Measurements from ENCODE around the gene CUL3. TPM values are rescaled to one million over a fixed set of nuclear protein-coding genes. Genes with fewer than 3 reads are reported as not detected.

The CUL3 gene
- total and polyA plus RNA-seq, 10 of the 15 experiments (the other 5 are each of a cell fraction or from before 2014, with no cell fraction given): 22.0 to 95.4 (median 53.4) TPM

GRCh38 chr2:224532931-224533330, 52.2 kb downstream of the CUL3 start:
- H4K20me1 ChIP-seq (ENCODE audit: control insufficient read depth, insufficient read depth): no peaks in the 10 kb centered on the region
- ChIA-PET POLR2A (interaction anchor here (1.0 to 3.3 kb wide), 4 partner anchors 10 to 52 kb away, joined by 3 to 11 read pairs (median 6); partner anchors contain the start of gene CUL3), CTCF (interaction anchor here (1.0 to 1.5 kb wide), 2 partner anchors 9 to 12 kb away, joined by 4 read pairs; no protein-coding TSS in a partner anchor), SMC1A (ENCODE audit: uncharacterized antibody, unreplicated experiment) (interaction anchor here (1.1 to 2.9 kb wide), 10 partner anchors 9 to 43 kb away, joined by 4 to 13 read pairs (median 6); no protein-coding TSS in a partner anchor), RAD21 (ENCODE audit: unreplicated experiment) (interaction anchor here (0.9 to 1.6 kb wide), 5 partner anchors 9 to 47 kb away, joined by 3 to 4 read pairs (median 4); no protein-coding TSS in a partner anchor)
- peaks cover 36% of the 10 kb centered on the region for H3K79me2 ChIP-seq (ENCODE audit: control insufficient read depth, insufficient read depth, low read length)
- in situ Hi-C loops (cut with MboI): no loop called here
- no peak for TF ChIP-seq ZNF207 (IDR thresholded peaks at IDR 0.05; ENCODE audit: borderline replicate concordance)
- no peak for TF ChIP-seq POU2F2 (IDR thresholded peaks at IDR 0.05; ENCODE audit: borderline replicate concordance, low read depth, low read length)
- no peak for TF ChIP-seq CBX5 (IDR thresholded peaks at IDR 0.05; ENCODE audit: low read depth)
- TF ChIP-seq ZSCAN29 (IDR thresholded peaks at IDR 0.05): no peak
- peaks cover 6% of the 10 kb centered on the region for H3K4me1 ChIP-seq (ENCODE audit: control insufficient read depth, insufficient read depth, low read length)
- no peak overlapping the region for H3K9ac ChIP-seq (ENCODE audit: control insufficient read depth, insufficient read depth, low read length)
- no peak overlapping the region for H3K4me2 ChIP-seq (ENCODE audit: control insufficient read depth, insufficient read depth)
- no TSS peak for BruUV-seq (replicated peaks)
- no peak overlapping the region for H3K27ac ChIP-seq (ENCODE audit: control insufficient read depth, insufficient read depth)
- H3K9me3 ChIP-seq (replicated peaks; ENCODE audit: control insufficient read depth, insufficient read depth, low read length): no peaks in the 10 kb centered on the region
- no peak overlapping the region for H2AFZ ChIP-seq (ENCODE audit: control insufficient read depth, low read depth, low read length)
- no peaks in the 10 kb centered on the region for H3K27me3 ChIP-seq (replicated peaks in 1 of 2; ENCODE audit: control insufficient read depth in 2 of 2, insufficient read depth in 2 of 2, low read length in 1 of 2)
- ATAC-seq (peak; percentile 77), FAIRE-seq (no peak), DNase-seq (ENCODE audit: low read depth, low spot score) (no peak)
- no peak overlapping the region for H3K4me3 ChIP-seq
- intact Hi-C loops (cut with micrococcal nuclease; ENCODE audit: unreplicated experiment): no loop called here
- peaks cover 0 to 11% of the 10 kb centered on the region in 2 experiments; a peak in 3 of 4 replicates for H3K36me3 ChIP-seq (ENCODE audit: control insufficient read depth in 2 of 2, insufficient read depth in 2 of 2, low read length in 1 of 2)
- WGBS (ENCODE audit: insufficient coverage, insufficient replicate concordance, low lambda C conversion rate, missing lambda C conversion rate): 32% methylated on average over 3 of the region's 3 CpGs

GRCh38 chr2:224532441-224532840, 52.7 kb downstream of the CUL3 start:
- ATAC-seq (no peak), FAIRE-seq (no peak), DNase-seq (ENCODE audit: low read depth, low spot score) (no peak)
- ChIA-PET RAD21 (ENCODE audit: unreplicated experiment) (interaction anchor here (1.1 to 1.5 kb wide), 2 partner anchors 11 to 14 kb away, joined by 3 to 4 read pairs; no protein-coding TSS in a partner anchor), CTCF (interaction anchor here (1.0 to 1.5 kb wide), 2 partner anchors 9 to 11 kb away, joined by 4 read pairs; no protein-coding TSS in a partner anchor), POLR2A (interaction anchor here (1.2 to 3.3 kb wide), 2 partner anchors 13 to 52 kb away, joined by 3 to 11 read pairs; partner anchors contain the start of gene CUL3), SMC1A (ENCODE audit: uncharacterized antibody, unreplicated experiment) (interaction anchor here (0.6 to 2.9 kb wide), 8 partner anchors 8 to 106 kb away, joined by 3 to 13 read pairs (median 4); no protein-coding TSS in a partner anchor)
- Histone ChIP-seq H3K9me3 (replicated peaks; ENCODE audit: control insufficient read depth, insufficient read depth, low read length) (no peaks in the 10 kb centered on the region), H2AFZ (ENCODE audit: control insufficient read depth, low read depth, low read length) (no peak overlapping the region), H4K20me1 (ENCODE audit: control insufficient read depth, insufficient read depth) (no peaks in the 10 kb centered on the region), H3K4me2 (ENCODE audit: control insufficient read depth, insufficient read depth) (no peak overlapping the region), H3K4me1 (ENCODE audit: control insufficient read depth, insufficient read depth, low read length) (peaks cover 7% of the 10 kb centered on the region), H3K4me3 (no peak overlapping the region), H3K27ac (ENCODE audit: control insufficient read depth, insufficient read depth) (no peak overlapping the region), H3K27me3 (replicated peaks in 1 of 2; ENCODE audit: control insufficient read depth in 2 of 2, insufficient read depth in 2 of 2, low read length in 1 of 2) (no peaks in the 10 kb centered on the region), H3K36me3 (ENCODE audit: control insufficient read depth in 2 of 2, insufficient read depth in 2 of 2, low read length in 1 of 2) (peaks cover 0 to 11% of the 10 kb centered on the region in 2 experiments; a peak in 3 of 4 replicates), H3K9ac (ENCODE audit: control insufficient read depth, insufficient read depth, low read length) (no peak overlapping the region), H3K79me2 (ENCODE audit: control insufficient read depth, insufficient read depth, low read length) (peaks cover 36% of the 10 kb centered on the region)
- no TSS peak for BruUV-seq (replicated peaks)
- 95% methylated on average over 1 of the region's 1 CpG for WGBS (ENCODE audit: insufficient coverage, insufficient replicate concordance, low lambda C conversion rate, missing lambda C conversion rate)
- in situ Hi-C loops (cut with MboI) (no loop called here), intact Hi-C loops (cut with micrococcal nuclease; ENCODE audit: unreplicated experiment) (no loop called here)
- no peak for TF ChIP-seq NR2C2 (IDR thresholded peaks at IDR 0.05; ENCODE audit: borderline replicate concordance, control insufficient read depth, insufficient read length, low read depth)
- no peak for TF ChIP-seq WRNIP1 (IDR thresholded peaks at IDR 0.05; ENCODE audit: borderline replicate concordance, low read depth, low read length)
- no peak for TF ChIP-seq TCF7 (IDR thresholded peaks at IDR 0.05; ENCODE audit: borderline replicate concordance)
- TF ChIP-seq ZNF384 (IDR thresholded peaks at IDR 0.05; ENCODE audit: borderline replicate concordance, low read depth, low read length): no peak
- no peak for TF ChIP-seq PML (IDR thresholded peaks at IDR 0.05; ENCODE audit: low read length)
- TF ChIP-seq IRF3 (IDR thresholded peaks at IDR 0.05): no peak
- TF ChIP-seq ZNF274 (IDR thresholded peaks at IDR 0.05; ENCODE audit: insufficient read depth, insufficient read length): no peak
- TF ChIP-seq SREBF2 (IDR thresholded peaks at IDR 0.05; ENCODE audit: low read length): no peak
- TF ChIP-seq JUND (IDR thresholded peaks at IDR 0.05; ENCODE audit: low read depth, low read length): no peak
- TF ChIP-seq HDAC2 (IDR thresholded peaks at IDR 0.05): no peak
- no peak for TF ChIP-seq PBX3 (IDR thresholded peaks at IDR 0.05; ENCODE audit: insufficient replicate concordance, low read depth, low read length)

Data from GM12878 (cell line).